Adrenal gland (tissue), 12 donors: Measurements from ENCODE around the gene LYPD8. TPM values are rescaled to one million over a fixed set of nuclear protein-coding genes. Genes with fewer than 3 reads are reported as not detected.

Source experiments
- DNase-seq, 7 donors: peaks; one replicate each; pipeline ENCODE4 v3.0.0-alpha.2; 2019 to 2020
- H3K27ac ChIP-seq, 5 donors: fragments of 200-600 bp; sonication (generic) in 4 of 5; 1 replicate in 3 of 5; 2 replicates in 2 of 5; pipeline versions ENCODE4 v1.5.1 to v1.8.0; 2016 to 2020; ENCODE audit warnings: mild to moderate bottlenecking in 1 of 5
- H3K27me3 ChIP-seq: fragments of 200-600 bp; 2 replicates; pipeline ENCODE4 v1.8.0; 2021
- H3K36me3 ChIP-seq, 2 donors: fragments of 200-600 bp; replicated peaks in 1 of 2; 1 replicate in 1 of 2; 2 replicates in 1 of 2; pipeline versions ENCODE4 v1.5.1 to v1.8.0; 2018 to 2022
- H3K4me1 ChIP-seq, 2 donors: fragments of 200-600 bp; replicated peaks in 1 of 2; 1 replicate in 1 of 2; 2 replicates in 1 of 2; pipeline versions ENCODE4 v1.5.1 to v1.8.0; 2018 to 2021
- H3K4me3 ChIP-seq, 4 donors: fragments of 200-600 bp; sonication (generic) in 3 of 4; one replicate each; pipeline ENCODE4 v1.5.1; 2016 to 2018
- H3K9me3 ChIP-seq, 3 donors: fragments of 200-600 bp; sonication (generic) in 1 of 3; replicated peaks in 1 of 3; 1 replicate in 2 of 3; 2 replicates in 1 of 3; pipeline versions ENCODE4 v1.5.1 to v1.8.0; 2016 to 2021
- CTCF ChIP-seq, 6 experiments: fragments of 450-650 bp in 4 of 6; fragments of 200-600 bp in 2 of 6; sonication (generic) in 1 of 6; IDR thresholded peaks; 1 replicate in 5 of 6; 2 replicates in 1 of 6; pipeline versions ENCODE4 v1.5.1 to v1.8.0; 2016 to 2021; ENCODE audit warnings: antibody characterized with exemption in 6 of 6, mild to moderate bottlenecking in 2 of 6, moderate library complexity in 1 of 6
- POLR2A ChIP-seq, 2 donors: fragments of 450-650 bp; IDR thresholded peaks; one replicate each; pipeline ENCODE4 v1.6.1; 2017; ENCODE audit warnings: antibody characterized with exemption in 2 of 2, mild to moderate bottlenecking in 2 of 2, moderate library complexity in 1 of 2
- WGBS, 4 donors: extraction: QIAGEN DNeasy Blood & Tissue Kit in 2 of 4; methylation state at CpG; one replicate each; pipeline versions ENCODE4 v1.1.5 to v1.1.7; 2013 to 2017; 5-methylcytosine and 5-hydroxymethylcytosine counted together
- intact Hi-C, 2 donors: fragments of 100-400 bp; cut with DNase I; formaldehyde crosslinking; loops; one replicate each; pipeline versions ENCODE4 v1.14.1 to v1.15.0; 2022 to 2023
- polyA plus RNA-seq, 3 donors: library from polyadenylated mRNA; stranded (reverse); fragments of 200-250 nt in 2 of 3; fragments of 350-450 nt in 1 of 3; fragmentation: Illumina TruSeq in 1 of 3; extraction: RNeasy Lipid Tissue Mini Kit (QIAGEN cat#74804) in 1 of 3; gene quantifications; one replicate each; pipeline ENCODE4 v1.2.3, GENCODE V29; 2013 to 2014
- total RNA-seq, 9 donors: library from RNA; depleted of rRNA in 4 of 9; stranded (reverse); fragments of >200 nt in 4 of 9; fragments of 120-200 nt in 1 of 9; fragmentation: NEBNext Ultra II Directional in 1 of 9; extraction: Animal tissue kit (Norgen Biotek cat#: 25700) in 1 of 9; gene quantifications; one replicate each; pipeline versions ENCODE4 v1.1.0 to v1.2.4, GENCODE V29; 2013 to 2023
- donor health status: healthy with polysubstance abuse.
- donor health status: Bipolar disorder and iron deficiency.
- donor health status: DM: yes; HTN: yes; CAD: no.
- donor health status: DM: no; HTN: no; CAD: no.
- donor health status: DM: no; HTN: no; CAD: no.
- donor health status: DM: yes; HTN: yes; CAD: no.

Gene LYPD8
- total and polyA plus RNA-seq, 12 donors: 0.13 TPM; not detected in 11

- intact Hi-C loops: no loop called here
- no peaks in the 10 kb centered on the region for H3K4me1 ChIP-seq
Measured at GRCh38 chr1:248786156-248786555, 30.6 kb upstream of the LYPD8 start.

GRCh38 chr1:248783367-248783766 is 27.8 kb upstream of the LYPD8 start:
- Histone ChIP-seq H3K4me3 (no peak overlapping the region), H3K36me3 (no peaks in the 10 kb centered on the region), H3K9me3 (no peaks in the 10 kb centered on the region), H3K4me1 (no peaks in the 10 kb centered on the region), H3K27me3 (no peaks in the 10 kb centered on the region), H3K27ac (no peak overlapping the region)
- WGBS, 4 donors: 40 to 66% (median 53%) methylated on average over 1 to 3 of the region's 3 CpGs
- no peak for DNase-seq
- TF ChIP-seq CTCF (IDR thresholded peaks at IDR 0.05) (no peak), POLR2A (IDR thresholded peaks at IDR 0.05) (no peak)
- intact Hi-C loops: no loop called here

More at GRCh38 chr1:248786156-248786555, 30.6 kb upstream of the LYPD8 start:
- Histone ChIP-seq H3K9me3 (no peaks in the 10 kb centered on the region), H3K4me3 (no peak overlapping the region), H3K36me3 (no peaks in the 10 kb centered on the region), H3K27ac (no peak overlapping the region), H3K27me3 (no peaks in the 10 kb centered on the region)
- TF ChIP-seq CTCF (IDR thresholded peaks at IDR 0.05) (no peak), POLR2A (IDR thresholded peaks at IDR 0.05) (no peak)
- no peak for DNase-seq
- 65 to 77% (median 69%) methylated on average over 3 of the region's 3 CpGs for WGBS, 4 donors

- DNase-seq: no peak
- 78 to 79% (median 79%) methylated on average over 16 of the region's 16 CpGs for WGBS, 4 donors
- H3K27ac ChIP-seq: no peak overlapping the region
- TF ChIP-seq CTCF (IDR thresholded peaks at IDR 0.05) (no peak), POLR2A (IDR thresholded peaks at IDR 0.05) (no peak)
- H3K4me1 ChIP-seq: no peaks in the 10 kb centered on the region
- H3K9me3 ChIP-seq: no peaks in the 10 kb centered on the region
- H3K36me3 ChIP-seq: no peaks in the 10 kb centered on the region
- no peaks in the 10 kb centered on the region for H3K27me3 ChIP-seq
- no peak overlapping the region for H3K4me3 ChIP-seq
- intact Hi-C loops: no loop called here
Measured at GRCh38 chr1:248782416-248783141, 27.0 kb upstream of the LYPD8 start.

GRCh38 chr1:248779350-248779749 is 23.8 kb upstream of the LYPD8 start:
- intact Hi-C loops: no loop called here
- TF ChIP-seq POLR2A (IDR thresholded peaks at IDR 0.05) (no peak), CTCF (IDR thresholded peaks at IDR 0.05) (no peak)
- H3K4me3 ChIP-seq: no peak overlapping the region
- no peaks in the 10 kb centered on the region for H3K36me3 ChIP-seq
- no peak for DNase-seq
- no peaks in the 10 kb centered on the region for H3K27me3 ChIP-seq
- no peaks in the 10 kb centered on the region for H3K4me1 ChIP-seq
- no peaks in the 10 kb centered on the region for H3K9me3 ChIP-seq
- WGBS, 4 donors: 57 to 72% (median 62%) methylated on average over 2 of the region's 2 CpGs
- H3K27ac ChIP-seq: no peak overlapping the region
